UCSD-AML1 (cell line): ENCODE data around the gene NEDD4L.
"Not testable (repeated sequence)": the region's sequence is repeated elsewhere in the genome, so short reads cannot be mapped to it uniquely, and the experiment has no call there.

Source experiments
- DNase-seq: peaks from one replicate; lab custom pipeline; 2025; ENCODE audit not compliant: unreplicated experiment; lab: John Stamatoyannopoulos, UW

The NEDD4L gene

DNA sequence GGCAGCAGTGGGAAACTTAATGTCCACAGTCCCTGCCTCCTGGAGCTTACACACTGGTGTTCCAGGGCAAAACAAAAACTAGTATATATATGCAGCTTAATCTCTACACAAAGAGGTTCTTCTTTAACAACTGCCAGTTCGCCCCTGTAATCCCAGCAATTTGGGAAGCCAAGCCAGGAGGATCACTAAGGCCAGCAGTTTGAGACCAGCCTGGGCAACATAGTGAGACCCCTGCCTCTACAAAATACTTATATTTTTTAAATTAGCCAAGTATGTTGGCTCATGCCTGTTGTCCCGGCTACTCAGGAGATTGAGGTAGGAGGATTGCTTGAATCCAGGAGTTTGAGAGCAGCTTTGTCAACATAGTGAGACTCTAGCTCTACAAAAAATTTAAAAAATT, 17.2 kb upstream of the NEDD4L start:
- no peak for DNase-seq

DNA sequence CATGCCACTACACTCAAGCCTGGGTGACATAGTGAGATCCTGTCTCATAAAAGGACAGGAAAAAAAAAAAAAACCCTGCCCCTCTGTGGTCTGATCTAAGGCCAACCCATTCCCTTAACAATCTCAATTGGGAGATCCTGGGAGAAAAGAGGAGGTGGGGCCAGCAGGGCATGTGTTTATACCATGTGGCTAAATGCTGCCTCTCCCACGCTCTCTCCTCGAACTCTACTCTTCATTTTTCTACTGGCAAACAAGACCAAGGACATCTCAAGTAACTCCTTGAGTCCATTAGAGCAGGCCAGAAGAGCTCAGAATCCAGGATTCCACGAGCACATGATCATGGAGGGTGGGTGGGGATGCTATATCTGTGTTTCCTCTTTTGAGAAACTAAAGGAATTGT, 16.7 kb upstream of the NEDD4L start:
- no peak for DNase-seq

DNA sequence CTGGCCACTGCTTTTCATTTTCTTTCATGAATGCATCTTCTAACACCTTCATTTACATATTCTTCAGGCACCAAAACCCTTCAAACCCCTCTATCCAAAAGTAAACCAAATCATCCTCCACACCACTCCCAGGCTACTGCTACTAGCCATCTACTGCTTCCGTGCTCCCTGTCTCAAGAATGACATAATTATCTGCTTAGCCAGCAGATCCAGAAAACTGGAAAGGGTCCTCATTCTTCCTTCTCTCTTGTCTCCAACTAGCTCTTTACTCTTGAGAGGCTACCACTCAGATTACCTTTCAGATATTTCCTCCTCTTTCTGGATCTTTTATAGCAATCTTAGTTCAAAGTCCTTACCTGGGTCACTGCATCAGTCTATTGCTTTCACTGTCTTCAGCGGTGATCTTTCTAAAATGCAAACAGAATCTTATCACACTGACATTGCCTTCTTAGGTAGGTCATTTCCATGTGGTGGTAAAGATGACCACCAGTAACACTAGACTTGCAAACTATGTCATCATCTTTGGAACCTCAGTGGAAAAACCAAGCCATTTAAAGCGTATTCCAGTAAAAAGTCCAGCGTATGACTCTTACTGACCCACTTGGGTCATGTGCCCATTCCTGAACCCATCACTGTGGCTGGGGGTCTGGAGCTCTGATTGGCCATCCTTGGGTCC, 15.8 kb upstream of the NEDD4L start:
- DNase-seq = no peak

DNA sequence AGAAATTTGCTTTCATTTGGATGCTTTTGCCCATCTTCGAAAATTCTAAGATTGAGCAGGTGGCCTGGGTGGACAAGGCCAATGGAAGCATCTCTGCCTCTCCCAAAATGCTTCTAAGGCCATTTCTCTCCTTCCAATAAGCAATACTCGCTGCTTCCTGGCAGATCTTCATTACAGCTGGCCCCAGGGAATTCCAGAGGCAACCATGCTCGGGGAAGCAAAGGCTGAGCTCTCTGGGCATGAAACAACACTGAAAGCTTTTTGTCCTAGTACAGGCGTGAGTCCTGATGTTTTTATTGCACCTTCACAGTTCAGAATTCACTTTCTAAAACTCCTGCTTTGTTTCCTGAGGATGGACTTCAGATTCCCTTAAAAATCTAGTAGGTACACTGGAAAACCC, 11.8 kb upstream of the NEDD4L start:
- no peak for DNase-seq

DNA sequence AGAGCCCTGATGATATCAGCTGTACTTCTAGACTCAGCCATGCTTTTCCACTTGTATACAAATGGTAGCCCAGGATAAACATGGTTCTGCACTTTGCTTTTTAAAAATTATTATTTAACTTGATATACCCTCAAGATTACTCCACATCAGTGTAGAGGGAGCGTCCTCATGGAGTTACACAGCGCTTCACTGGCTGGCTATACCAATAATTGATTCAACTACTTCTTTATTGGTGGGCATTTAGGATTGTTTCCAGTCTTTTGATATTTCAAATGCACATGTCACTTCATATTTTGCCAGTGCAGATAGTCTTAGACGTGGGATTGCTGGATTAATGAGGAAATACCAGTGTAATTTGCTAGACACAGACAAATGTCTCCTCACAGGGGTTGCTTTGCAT, 10.8 kb upstream of the NEDD4L start:
- no peak for DNase-seq

DNA sequence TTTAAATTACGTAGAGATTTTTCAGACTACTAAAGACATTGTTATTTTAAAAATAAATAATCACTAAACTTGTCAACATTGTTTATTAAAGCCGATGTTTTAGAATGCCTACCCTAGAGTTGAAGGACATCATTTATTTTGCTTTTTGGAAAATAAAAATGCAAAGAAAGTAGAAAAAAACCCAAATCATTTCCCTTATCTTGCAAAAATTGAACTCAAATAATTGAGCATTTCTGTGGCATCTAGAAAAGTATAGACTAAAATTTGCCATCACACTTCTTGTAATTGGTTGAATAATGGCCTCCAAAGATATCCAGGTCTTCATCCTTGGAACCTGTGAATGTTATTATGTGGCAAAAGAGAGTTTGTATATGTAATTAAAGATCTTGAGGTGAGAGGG, 9.7 kb upstream of the NEDD4L start:
- no peak for DNase-seq

DNA sequence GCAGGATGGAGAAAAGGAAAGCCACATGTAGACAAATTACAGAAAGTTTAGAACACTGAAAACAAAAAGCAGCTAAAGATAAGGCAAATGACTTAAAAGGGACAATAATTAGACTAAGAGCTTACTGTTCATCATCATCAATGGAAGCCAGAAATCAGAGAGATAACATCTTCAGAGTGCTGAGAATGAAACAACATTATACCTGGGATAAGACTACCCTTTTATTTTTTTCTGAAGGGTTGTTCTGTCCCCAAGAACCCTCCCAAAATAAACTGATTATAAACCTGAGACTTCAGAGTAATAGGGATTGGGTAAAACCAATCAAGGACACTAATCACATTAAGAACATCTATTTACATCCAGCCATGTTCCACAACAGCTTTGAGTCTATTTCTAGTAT, 6.9 kb upstream of the NEDD4L start:
- DNase-seq = no peak

DNA sequence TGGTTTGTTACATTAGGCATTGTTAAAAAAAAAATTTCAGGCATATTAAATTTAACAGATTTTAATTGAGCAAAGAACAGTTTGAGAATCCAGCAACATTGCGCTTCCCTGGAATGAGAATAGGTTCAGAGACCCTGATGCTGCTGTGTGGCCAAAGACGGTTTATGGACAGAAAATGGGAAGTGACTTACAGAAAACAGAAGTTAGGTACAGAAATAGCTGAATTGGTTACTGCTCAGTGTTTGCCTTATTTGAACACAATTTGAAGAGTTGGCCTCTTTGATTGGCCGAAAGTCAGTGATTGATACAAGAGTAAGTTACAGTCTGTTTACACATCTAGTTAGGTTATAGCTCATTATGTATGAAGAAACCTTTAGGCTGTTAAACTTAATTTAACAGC, 6.0 kb upstream of the NEDD4L start:
- DNase-seq = no peak

DNA sequence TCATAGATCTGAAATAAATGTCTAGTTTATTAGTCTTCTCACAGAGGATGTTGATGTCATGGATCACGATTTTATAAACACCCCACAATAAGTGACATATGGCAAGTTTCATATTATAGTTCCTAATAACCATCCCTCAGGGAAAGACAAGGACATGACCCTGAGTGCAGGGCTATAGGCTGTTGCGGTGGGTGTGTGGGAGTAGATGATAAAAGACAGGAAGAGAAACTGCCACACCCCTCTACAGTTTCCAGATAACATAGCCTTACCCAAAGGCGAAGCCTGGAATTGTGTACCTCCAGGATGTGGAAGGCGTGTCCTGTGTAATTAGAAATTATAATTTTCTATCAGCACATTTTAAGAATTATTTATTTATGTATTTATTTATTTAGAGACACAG, 2.4 kb upstream of the NEDD4L start:
- DNase-seq = no peak

DNA sequence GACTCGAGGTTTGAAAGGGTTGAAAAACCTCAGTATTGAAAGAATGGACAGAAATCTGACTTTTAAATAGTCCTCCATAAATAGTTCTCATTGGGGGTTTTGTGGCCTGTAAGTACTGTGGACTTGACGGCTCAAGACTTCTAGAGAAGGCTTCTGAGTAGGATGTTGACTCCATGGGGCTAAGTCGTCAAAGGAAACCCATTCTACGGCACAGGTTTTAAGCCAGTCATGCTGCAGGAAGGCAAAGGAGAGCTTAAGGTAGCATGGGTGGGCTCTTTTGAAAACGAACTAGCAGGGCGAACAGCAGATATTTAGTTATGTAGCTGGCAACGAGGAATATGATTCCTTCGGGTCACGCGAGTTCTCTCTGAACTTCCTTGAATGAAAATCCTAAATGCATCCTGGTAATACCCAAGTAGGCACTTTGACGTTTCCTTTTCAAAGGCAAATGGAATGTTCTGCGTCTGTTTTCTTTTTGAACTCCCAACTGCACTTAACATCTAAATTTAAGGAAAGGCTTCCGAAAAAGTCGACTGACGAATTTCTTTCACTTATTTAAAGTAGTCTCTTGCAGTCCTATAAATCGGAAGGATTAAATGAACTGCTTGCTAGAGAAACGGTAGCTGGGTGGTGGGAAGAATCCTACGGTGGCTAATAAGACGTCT, 1.1 kb upstream of the NEDD4L start:
- DNase-seq = no peak

DNA sequence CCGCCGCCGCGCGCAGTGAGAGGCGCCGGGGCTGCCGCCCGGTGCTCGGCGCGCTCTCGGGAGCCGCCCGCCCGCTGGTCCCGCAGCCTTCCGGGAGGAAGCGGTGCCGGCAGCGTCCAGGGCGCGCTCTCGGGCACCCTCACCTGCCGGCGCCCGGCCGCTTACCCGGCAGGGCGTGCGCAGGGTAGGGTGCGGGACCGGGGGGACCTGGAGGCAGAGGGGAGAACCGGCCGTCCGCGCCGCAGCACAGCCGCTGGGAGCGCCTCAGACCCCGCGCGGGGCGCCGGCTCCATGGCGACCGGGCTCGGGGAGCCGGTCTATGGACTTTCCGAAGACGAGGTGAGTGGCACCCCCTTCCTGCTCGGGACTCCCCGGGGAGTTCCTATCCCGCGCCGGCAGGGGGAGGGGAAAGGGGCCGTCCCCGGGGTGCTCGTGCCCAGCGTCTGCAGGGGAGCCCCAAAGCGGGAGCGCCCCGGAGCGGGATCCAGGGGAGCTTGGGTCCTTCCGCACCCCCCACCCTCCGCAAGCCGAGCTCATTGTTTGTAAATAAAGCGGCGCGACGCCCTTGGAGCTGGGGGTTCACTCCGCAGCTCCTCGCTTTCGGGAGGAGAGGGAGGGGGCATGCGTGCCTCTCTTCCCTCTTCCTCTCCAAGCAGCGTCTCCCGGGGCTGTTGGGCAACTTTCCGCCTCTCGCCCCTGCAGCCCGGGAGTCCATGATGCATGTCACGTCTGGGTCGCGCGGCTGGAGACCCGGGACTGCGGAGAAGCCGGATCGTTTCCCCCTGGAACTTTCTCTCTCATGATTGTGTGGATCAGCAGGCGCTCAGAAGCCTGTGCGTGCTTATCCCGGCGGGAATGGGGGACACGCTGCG, 580 bp downstream of the NEDD4L start:
- peak; percentile 23 for DNase-seq

DNA sequence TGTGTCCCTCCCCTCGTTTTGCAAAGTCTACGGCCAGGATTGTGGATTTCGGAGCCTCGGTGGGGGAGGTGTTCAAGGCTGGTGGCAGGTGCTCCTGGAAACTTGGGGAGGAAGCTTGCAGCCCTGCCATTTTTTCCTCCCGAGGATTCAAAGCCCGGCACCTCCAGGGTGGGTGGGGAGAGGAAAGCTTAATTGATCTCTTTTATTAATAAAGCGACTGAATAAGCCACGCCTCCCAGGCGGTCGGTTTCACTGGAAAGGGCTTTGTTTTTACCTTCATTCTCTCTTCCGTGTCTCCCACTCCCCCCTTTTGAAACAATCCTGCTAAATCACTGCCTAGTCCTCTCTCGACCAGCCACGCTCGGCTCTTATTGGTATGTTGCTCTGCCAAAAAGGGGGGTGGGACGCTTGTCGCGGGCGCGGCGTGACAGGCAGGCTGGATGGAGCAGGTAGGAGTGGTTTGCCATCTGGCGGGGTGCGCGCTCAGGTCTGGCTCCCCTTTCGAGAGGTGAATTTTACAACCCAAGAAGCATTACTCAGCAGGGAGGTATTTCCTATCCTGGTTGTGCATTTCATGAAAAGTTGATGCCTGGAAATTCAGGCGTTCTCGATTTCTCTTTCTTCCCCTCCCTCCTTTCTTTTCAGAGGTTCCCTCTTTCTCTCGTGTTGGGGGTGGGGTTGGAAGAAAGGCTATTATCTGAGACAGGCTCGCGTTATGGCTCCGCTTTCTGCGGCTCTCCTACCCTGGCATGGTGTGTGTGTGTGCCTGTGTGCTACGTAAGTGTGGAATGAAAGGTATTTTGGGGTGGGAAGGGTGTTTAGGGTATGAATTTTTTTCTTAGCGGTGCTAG, 1.4 kb downstream of the NEDD4L start:
- no peak for DNase-seq

DNA sequence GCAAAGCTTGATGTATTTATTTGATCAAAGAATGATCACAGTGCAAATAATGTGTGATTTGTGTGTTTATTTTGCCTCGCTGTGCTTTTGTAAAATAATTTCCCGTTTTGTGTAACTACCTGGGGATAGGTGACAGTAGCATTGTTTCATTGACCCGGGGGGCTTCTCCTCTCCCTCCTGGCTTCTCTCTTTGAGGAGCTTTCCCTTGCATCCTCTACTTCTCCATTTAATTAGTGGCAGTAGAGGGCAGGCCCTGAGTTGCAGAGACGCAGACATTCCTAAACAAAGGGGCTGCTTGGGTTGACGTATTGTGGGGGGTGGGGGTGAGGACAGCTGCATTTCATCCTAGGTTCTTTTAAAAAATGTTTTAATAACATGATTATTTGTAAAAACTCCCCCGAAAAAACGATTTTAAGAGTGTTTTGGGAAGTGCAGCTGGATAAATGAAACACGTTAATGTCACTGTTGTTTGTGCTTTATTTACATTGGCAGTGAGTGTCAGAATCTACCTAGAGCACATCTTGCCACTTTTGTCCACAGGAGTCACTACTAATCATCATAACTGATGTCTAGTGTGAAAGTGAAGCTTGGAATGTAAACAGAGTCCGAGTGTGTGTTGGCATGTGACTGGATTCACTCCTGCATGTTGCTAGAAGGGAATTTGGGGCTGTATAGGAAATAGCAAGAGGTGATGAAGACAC, 2.2 kb downstream of the NEDD4L start:
- no peak for DNase-seq

DNA sequence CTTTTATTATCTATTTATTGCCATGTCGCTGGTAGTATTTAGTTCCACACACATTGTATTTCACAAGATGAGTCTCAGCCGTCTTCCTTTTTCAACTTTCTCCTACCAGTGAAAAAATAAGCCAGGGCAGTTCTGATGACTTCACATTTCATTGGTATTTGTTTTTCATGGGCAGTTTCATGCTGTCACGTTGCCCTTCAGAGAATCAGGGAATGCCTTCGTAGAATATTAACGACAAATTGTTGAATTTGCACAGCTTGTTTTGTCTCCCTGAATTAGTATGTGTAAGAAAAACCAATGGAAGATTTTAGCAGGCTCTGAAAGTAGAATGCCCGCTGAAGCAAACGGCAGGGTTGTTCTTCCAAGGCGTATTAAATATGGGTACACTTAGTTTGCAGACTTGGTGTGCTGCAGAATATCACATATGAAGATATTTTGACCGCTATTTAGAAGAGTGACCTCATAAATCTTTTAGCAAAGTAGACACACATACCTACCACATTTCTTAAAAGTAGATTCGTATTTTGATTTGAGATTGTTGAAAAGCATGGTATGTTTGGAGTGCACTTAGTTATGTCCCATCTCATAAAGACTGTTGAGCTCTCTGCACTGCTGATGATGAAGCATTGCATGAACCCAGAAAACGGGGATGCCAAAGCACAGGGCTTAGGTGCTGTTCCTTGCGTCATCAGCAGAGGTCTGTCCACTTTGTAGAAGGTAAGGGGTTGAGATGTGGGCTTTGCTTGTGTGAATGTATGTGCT, 2.9 kb downstream of the NEDD4L start:
- DNase-seq = no peak

DNA sequence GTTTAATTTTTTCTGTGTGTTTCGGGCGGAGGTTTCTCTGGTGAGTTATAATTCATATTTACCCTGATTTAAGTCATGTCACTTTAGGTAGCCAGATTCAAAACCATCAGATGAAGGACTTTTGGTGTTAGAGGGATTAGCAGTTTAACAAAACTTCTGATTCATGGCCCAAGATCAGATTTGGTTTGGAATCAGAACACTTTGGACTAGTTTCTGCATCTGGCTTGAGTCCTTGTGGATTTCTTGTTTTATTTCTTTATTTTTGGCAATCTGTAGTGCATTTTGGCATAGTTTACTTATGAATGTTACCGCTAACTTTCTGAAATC, 3.5 kb downstream of the NEDD4L start:
- no peak for DNase-seq

DNA sequence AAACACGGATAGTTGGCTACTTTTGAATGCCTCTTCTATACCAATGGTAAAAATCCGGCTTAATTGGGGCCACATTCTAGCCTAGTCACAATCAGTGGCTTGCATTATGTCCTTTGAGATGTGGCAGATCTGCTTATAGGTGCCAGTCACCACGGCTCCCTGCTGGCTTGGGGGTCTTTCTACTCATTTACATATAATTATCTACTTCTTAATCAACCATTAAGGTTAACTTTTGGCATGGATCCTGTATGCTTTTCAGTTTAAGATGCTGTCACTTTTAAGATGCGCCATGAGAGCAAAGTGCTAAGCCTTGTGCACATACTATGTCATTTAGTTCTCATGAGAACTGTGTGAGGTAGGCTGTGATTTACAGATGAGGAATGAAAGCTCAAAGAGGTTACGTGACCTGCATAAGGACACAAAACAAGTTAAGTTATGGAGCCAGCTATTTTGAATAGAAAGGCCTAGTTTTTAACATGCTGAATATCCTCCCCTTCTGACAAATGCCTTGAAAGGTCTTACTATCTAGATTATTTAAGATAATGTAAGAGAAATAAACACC, 4.1 kb downstream of the NEDD4L start:
- DNase-seq = no peak

DNA sequence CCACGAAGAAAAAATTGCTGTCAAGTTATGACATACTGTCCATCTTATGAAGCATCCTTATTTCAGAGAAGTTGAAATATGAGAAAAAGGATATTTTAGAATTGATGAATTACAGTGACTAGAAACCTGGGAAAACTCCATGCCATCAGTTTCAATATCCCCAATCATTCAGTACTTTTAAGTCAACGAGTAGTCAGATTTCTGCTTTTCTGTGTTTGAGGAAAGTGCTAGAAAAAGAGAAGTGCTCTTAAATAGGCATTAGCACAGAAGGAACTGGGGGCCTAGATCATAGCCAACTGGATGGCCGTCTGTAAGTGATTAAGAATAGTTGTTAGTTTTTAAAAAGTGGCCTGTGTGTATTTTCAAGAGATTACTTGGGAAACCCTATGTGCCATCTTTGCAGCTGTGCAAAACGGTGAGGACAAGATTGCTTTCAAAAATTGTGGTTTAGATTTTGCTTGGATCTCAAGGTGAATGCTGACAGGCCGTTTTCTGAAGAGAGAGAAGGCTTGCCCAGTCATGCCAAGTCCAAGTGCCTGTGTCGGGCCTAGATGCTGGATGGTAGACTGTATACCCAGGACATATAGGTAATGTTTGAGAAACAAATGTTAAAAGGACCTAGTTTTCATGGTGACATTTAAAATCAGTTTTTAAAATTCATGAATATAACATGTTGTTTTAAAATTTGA, 5.1 kb downstream of the NEDD4L start:
- DNase-seq = no peak

DNA sequence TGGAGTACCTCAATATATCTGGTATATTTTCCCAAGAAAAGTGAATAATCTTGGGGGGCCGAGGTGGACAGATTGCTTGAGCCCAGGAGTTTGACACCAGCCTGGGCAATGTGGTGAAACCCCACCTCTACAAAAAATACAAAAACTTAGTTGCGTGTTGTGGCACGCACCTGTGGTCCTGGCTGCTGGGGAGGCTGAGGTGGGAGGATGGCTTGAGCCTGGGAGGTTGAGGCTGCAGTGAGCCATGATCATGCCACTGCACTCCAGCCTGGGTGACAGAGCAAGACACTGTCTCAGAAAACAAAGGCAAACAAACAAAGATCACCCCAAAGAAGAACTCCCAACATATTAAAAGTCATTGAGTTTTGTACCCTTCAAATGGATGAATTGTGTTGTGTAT, 6.9 kb downstream of the NEDD4L start:
- not testable (repeated sequence) for DNase-seq
